HG02642 (cell line): Measurements from ENCODE around the gene MRPL16.

ENCODE experiments used
- ATAC-seq: cut with Tn5 transposase; IDR thresholded peaks from one replicate; pipeline ENCODE4 v1.9.1; 2021; ENCODE audit warnings: mild to moderate bottlenecking; ENCODE audit not compliant: unreplicated experiment, poor library complexity

The MRPL16 gene

GRCh38 chr11:59776210-59777066, 34.1 kb downstream of the MRPL16 start:
- ATAC-seq: no peak

GRCh38 chr11:59773083-59773440, 37.5 kb downstream of the MRPL16 start:
- ATAC-seq: no peak

DNA sequence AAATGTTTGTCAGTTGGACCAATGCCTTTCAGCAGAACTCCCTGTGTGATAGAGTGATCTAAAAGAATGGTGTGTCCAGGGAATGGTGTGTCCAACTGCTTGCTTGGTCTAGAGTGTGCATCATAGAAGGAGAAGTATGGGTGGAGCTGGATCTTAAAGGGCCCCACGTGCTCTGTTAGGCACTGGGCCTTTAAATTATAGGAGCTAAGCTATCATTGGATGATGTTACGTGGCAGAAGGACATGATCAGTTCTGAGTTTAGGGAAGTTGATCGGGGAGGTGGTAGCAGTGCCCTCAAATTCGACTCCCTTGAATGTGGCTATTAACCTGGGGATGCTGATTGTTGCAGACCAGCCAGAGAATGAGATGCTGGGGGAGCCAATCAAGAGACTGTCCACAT, 39.0 kb downstream of the MRPL16 start:
- no peak for ATAC-seq

GRCh38 chr11:59770869-59771268, 39.7 kb downstream of the MRPL16 start:
- no peak for ATAC-seq

- no peak for ATAC-seq
These were observed 40.3 kb downstream of the MRPL16 start for GRCh38 chr11:59770319-59770718.

GRCh38 chr11:59769828-59770227, 40.8 kb downstream of the MRPL16 start:
- ATAC-seq: no peak

DNA sequence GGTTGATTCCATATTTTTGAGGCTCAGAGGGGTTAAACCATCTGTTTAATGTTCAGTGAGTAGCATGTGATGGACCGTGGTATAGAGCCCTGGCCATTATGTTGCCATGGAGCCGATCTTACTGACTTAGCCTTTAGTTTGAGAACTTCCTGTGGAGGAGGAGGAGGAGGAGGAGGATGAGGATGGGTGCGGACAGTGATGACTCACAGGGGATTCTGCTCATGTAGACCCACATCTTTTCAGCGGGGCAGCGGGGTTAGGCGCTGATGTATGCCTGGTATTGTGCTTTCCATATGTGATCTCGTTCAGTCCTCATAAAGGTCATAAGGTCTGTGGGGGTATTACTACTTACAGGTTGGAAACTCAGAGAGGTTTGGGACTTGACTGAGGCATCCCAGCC, 41.5 kb downstream of the MRPL16 start:
- no peak for ATAC-seq

DNA sequence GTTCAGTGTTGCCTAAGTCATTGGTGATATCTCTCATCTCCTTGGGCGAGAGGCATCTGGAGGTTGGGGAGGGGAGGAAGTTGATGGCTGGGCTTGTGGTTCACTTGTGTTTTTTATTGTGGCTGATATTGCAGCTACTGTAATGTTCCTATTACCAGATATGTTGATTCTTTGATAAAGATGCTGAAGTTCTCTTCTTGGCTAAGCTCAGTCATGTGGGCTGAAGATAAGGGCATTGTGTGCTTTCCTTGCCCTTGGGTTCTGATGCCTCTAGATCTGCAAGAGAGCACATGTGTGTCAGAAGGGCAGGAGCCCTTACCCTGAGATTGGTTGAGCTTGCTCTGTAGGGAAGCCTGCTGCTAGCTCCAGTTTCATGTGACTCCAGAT, 43.4 kb downstream of the MRPL16 start:
- no peak for ATAC-seq

GRCh38 chr11:59766542-59767224, 43.9 kb downstream of the MRPL16 start:
- no peak for ATAC-seq

GRCh38 chr11:59765068-59765735, 45.4 kb downstream of the MRPL16 start:
- no peak for ATAC-seq

GRCh38 chr11:59761993-59762392, 48.6 kb downstream of the MRPL16 start:
- ATAC-seq: no peak

- no peak for ATAC-seq
These were observed 49.8 kb downstream of the MRPL16 start for GRCh38 chr11:59760771-59761170.

DNA sequence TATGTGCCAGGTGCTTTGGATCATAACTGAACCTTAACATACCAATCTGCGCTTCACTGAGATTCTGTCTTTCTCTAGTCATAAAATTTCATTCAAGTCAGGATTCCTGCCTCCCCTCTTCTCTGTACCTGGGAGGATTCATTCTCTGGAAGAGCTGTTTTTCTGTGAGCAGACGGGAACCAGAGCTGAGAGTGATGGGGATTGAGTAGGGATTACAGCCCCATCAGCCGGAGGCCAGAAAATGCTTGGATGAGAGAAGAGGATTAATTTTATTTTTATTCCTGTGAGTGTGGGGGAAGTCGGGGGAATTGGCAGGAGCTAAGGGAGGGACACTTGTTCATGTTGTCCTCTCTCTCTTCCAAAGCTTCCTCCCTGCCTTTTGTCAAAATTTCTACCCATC, 50.7 kb downstream of the MRPL16 start:
- ATAC-seq: no peak

DNA sequence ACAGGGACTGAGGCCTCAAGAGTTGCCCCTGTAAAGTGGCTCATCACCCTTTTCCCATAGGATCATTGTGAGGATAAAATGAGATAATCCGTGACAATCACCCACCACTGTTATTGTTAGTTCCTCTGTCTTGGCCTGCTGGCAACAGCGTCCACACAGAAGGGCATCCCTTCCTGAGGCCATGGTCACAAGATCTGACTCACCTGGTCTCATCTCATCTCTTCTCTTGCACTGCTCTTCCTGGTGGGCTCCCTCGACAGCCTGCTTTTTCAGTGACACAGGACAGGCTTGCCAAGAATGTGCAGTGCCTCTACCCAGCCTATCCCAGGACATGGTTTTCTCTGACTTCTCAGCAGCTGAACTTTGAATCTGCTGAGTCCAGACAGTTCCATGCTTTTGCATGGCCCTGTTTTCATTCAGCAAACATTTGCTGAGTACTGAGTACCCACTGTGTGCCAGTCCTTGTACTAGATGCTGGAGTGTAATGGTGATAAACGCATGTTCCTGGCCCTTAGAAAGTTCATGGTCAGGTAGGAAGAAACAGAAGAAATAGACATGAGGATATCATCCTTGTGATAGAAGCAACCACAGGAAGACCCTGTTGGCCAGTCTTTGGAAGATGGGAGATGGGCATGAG, 52.1 kb downstream of the MRPL16 start:
- no peak for ATAC-seq

DNA sequence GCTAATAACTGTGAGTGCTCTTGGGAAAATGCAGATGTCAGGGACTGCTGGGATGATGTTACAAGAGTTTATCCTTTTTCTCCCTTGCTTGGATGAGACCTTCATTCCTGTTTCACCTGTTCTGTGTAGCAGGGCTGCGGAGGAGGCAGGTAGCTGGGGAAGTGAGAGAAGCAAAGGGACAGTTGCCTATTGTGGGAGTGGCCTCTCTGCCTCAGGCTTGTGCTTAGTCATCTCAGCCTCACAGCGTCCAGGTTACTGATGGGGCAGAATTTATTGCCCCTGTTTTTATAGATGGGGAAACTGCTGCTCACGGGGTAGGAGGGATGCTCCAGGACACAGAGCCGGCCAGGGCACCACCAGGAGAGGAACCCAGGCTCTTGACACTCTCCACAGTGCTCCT, 53.7 kb downstream of the MRPL16 start:
- ATAC-seq: no peak

DNA sequence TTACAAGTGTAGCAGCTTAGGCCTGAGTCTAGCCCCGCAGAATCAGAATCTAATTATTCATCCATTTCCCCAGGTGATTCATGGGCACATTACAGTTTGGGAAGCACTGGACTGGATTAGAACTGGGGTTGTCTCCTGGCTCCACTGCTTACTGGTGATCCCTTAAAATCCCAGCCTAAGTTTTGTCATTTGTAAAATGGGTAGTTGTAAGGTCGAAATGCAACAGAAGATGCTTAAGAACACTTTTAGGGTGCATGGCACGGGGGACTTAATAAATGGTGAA, 54.1 kb downstream of the MRPL16 start:
- ATAC-seq: no peak
